Heart left ventricle (tissue), 13 donors: ENCODE data around the gene USO1.

Experiments used
- CTCF ChIP-seq, 12 donors: fragments of 200-600 bp; sonication (generic) in 4 of 12; IDR thresholded peaks; one replicate each; pipeline versions ENCODE4 v1.5.0 to v1.8.0; 2018 to 2022; ENCODE audit warnings: antibody characterized with exemption in 12 of 12, mild to moderate bottlenecking in 5 of 12
- POLR2A ChIP-seq, 2 donors: fragments of 450-650 bp; IDR thresholded peaks; one replicate each; pipeline ENCODE4 v1.6.1; 2017; ENCODE audit warnings: antibody characterized with exemption in 2 of 2, mild to moderate bottlenecking in 2 of 2, moderate library complexity in 2 of 2
- donor health status: ischemic (EF 13 %, LVEDD 7.1; RV severe dilation, severe dysfunction).
- donor health status: DM: no; HTN: yes; CAD: no.
- donor health status: DM: no; HTN: no; CAD: no.
- donor health status: ischemic (EF 25% LVEDD 6.9; RV normal size, moderate dysfunction).
- donor health status: ischemic (EF 25% LVEDD 5.7; RV mildly dilated, moderate dysfunction).
- donor health status: ischemic (EF 35%, LVEDD 5.7; RV mildly dilated, moderate dysfunction).
- donor health status: nonischemic (EF 11% LVEDD 7.7; RV severe dilation, severe dysfunction).
- donor health status: DM: yes; HTN: yes; CAD: no.
- donor health status: PGD.
- donor health status: ischemic (EF 29% LVEDD 5.4; RV normal size, mild dysfunction).
- donor health status: nonischemic (EF 23%, LVEDD 6.1; RV moderate dilation, normal function).

GRCh38 chr4:75708218-75708691, 16.1 kb upstream of the USO1 start:
- TF ChIP-seq POLR2A (IDR thresholded peaks at IDR 0.05), result no peak
- peak in 5 of 12 donors; percentile 16 to 43 (median 27) for TF ChIP-seq CTCF (IDR thresholded peaks at IDR 0.05)
